Measurements from ENCODE around the gene CSRP1.
"Not testable (repeated sequence)": the region's sequence is repeated elsewhere in the genome, so short reads cannot be mapped to it uniquely, and the experiment has no call there.

Gene CSRP1

DNA sequence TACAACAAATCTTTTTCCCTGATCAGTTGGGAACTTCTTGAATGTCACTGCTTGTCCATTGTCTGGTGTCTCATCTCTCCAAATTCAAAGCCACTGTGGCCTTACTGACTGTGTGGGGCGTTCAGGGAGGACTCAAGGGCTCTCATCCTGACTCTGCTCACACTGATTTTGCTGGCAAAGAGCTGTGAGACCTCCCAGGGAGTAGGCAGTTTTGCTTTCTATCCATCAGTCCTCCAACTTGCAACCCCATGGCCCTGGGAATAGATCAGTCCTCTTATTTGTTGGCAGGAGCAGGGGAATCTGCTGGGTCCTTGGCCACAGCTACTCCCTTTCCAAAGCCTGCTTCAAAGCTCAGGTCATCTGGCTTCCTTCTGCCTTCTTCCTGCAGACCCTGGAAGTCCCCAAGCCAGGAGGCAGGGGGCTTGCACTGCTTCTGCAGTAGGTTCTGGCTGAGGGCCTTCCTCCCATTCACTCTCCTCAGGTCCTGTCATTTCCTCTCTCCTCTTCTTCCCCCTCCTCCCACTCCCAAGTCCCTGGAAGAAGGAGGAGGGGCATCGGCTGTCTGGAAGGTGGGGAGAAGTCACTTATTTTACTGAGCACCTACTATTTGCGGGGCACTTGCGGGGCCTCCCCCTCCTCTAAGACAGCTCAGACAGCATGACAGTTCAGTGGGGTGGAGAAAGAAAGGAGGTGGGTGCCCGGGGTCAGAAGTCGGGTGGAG is 31.1 kb upstream of the CSRP1 start:
- DNase-seq = peak; percentile 73

GRCh38 chr1:201537467-201537866 is 30.5 kb upstream of the CSRP1 start:
- DNase-seq = no peak

DNA sequence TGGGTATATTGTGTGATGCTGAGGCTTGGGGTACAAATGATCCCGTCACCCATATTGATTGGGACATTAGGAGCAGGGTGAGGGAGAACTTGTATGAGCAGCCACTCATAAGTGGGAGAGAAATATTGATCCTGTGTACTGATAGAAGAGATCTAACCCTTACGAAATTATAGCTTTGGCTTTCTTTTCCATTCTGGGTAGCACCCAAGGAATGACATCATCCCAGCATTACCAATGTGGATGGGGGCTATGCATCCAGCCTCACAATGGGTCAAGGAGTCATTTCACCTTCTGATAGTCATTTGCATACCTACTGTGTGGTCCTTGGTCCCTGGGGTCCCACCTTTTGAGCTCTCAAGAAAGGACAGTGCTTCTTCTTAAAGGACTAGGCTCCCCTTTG is 30.1 kb upstream of the CSRP1 start:
- DNase-seq = no peak

DNA sequence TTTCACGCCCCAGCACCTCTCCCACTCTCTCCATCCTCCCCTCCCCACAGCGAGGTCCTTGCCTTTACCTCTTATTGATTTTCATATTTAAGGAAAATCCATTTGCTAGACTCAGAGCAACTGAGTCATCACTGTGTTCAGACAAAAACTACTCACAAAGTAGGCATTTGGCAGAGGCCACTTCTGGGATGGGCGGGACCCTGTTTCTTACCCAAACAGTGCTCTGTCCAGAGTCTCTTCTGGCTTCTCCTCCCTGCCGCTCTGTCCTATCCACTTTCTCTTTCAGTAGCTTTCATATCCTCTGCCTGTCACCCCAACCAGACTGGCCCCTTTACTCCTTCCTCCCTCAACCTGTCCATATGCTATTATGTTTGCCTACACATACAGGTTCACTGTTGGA is 29.6 kb upstream of the CSRP1 start:
- peak; percentile 95 for DNase-seq

DNA sequence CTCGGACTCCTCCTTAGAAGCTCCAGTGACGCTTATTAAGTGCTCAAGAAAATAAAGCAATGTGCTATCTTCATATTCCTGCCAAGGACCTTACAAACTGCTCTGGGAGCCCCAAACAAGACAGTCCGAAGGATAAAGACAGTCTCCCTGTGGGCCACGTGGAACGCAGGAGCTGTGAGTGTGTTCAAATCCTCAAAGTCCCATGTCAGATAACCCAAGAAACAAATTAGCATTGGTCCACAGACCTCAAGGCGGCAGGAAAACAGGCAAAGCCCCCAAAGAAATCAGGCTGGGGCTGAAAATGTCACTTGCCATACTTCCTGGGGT is 29.0 kb upstream of the CSRP1 start:
- DNase-seq = no peak

DNA sequence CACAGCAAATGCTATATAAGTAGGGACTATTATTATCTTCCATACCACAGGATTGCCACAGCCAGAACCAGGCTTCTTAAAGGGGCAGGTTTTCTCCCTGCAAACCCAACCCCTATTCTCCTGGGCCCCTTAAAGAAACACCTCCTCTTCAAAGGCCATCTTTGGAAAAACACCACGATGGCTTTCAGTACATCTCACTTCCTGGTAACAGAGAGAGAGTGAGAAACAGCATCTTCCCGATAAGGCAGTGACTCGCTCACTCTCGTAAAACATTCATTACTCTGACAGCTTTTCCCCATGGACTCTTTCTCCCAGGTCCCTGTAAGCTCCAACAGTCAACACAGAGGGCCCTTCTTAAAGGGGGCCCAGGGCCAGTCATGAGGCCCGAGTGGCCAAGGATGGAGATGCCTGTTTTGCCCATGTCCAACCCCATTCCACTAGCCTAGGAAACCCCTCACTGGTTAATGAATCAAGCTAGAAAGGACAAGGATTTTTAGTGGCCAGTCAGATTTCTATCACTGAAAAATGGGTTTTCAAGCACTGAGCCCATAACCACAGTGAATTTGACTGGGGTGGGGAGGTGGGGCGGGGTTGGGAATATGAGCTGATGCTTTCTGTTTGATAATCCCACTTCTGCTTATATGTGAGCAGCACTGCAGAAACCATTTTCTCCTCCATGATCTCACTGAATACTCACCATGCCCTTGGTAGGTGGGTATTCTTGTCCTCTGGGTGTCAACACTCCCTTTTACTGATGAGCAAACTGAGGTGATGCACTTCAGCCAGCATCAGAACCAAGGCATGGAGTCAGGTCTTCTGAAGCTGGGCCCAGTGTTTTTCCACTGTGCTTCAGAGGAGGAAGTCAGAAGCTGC is 28.4 kb upstream of the CSRP1 start:
- DNase-seq = peak; percentile 88

DNA sequence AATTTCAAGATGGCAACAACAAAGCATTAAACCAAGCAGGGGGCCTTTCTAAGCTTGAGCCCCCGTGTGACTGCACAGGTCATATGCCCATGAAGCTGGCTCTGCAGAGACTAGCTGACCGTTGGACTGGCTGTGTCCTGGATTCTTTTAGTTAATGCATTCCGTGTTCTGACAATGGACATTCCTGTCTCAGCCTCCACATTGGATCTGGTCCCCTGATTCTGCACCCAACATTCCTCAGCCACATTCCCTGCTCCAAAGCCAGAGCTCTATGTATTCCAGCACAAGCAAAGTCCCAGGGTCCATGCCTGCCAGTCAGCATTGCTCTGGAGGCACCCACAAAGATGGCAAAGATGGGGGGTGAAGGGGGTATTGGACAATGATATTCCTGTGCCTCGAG is 26.9 kb upstream of the CSRP1 start:
- DNase-seq = peak; percentile 24

GRCh38 chr1:201531551-201532425 is 24.9 kb upstream of the CSRP1 start:
- peak; percentile 39 for DNase-seq

- peak; percentile 85 for DNase-seq
Observed at GRCh38 chr1:201530741-201531531, 24.0 kb upstream of the CSRP1 start.

DNA sequence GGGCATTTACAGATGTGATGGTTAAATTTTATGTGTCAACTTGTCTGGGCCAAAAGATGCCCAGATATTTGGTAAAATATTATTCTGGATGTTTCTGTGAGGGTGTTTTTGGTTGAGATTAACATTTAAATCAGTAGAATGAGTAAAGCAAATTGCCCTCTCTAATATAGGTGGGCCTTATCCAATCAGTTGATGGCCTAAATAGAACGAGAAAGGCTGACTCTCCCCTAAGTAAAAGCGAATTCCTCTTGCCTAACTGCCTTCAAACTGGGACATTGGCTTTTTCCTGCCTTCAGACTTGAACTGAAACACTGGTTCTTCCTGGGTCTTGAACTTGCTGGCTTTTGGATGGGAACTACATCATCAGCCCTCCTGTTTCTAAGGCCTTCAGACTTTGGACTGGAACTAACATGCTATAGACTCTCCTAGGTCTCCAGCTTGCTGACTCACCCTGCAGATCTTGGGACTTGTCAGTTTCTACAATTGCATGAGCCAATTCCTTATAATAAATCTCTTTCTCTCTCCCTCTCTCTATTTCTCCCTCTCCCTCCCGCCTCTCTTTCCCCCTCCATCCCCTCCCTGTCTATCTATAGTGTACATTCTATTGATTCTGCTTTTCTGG is 21.8 kb upstream of the CSRP1 start:
- DNase-seq = peak; percentile 57

DNA sequence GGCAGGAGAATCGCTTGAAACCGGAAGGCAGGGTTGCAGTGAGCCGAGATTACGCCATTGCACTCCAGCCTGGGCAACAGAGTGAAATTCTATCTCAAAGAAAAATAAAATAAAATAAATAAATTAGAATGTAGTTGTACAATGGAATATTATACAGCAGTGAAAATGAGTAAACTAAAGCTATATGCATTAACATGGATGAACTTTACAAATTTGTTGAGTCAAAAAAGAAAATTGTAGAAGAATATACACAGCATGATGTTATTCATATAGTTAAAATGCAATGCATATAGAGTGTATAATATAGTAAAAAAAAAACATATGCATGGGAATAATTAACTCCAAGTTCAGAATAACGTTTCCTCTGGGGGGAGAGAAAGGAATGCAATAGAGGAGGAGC is 21.0 kb upstream of the CSRP1 start:
- DNase-seq = no peak

DNA sequence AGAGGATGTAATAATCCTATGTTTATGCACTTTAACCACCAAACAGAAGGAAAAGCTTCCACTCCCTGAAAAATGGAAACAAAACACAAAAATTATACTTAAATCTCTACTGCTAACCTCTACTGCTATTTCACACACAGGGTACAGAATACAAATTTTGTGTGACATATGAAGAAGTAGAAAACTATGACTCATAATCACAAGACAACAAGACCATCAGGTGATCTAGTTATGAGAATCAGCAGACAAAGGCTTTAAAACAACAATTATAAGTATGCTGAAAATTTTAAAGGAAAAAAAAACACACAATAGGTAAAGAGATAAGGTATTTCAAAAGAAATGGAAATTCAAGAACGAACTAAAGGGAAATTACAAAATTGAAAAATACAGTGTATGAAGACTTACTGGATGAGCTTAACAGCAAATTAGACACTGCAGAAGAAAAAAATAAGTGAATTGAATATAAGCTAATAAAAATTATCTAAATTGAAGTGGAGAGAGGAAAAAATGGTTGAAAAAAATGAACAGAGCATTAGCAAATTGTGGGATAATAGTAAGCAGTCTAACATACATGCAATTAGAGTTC is 18.4 kb upstream of the CSRP1 start:
- no peak for DNase-seq

DNA sequence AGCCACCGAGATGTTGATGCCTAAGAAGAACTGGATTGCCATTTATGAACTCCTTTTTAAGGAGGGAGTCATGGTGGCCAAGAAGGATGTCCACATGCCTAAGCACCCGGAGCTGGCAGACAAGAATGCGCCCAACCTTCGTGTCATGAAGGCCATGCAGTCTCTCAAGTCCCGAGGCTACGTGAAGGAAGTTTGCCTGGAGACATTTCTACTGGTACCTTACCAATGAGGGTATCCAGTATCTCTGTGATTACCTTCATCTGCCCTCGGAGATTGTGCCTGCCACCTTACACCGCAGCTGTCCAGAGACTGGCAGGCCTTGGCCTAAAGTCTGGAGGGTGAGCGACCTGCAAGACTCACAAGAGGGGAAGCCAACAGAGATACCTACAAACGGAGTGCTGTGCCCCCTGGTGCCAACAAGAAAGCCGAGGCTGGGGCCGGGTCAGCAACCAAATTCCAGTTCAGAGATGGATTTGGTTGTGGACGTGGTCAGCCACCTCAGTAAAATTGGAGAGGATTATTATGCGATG is 13.2 kb upstream of the CSRP1 start:
- DNase-seq = not testable (repeated sequence)

GRCh38 chr1:201518071-201518470 is 11.1 kb upstream of the CSRP1 start:
- no peak for DNase-seq

- no peak for DNase-seq
Observed at GRCh38 chr1:201517631-201518030, 10.7 kb upstream of the CSRP1 start.

DNA sequence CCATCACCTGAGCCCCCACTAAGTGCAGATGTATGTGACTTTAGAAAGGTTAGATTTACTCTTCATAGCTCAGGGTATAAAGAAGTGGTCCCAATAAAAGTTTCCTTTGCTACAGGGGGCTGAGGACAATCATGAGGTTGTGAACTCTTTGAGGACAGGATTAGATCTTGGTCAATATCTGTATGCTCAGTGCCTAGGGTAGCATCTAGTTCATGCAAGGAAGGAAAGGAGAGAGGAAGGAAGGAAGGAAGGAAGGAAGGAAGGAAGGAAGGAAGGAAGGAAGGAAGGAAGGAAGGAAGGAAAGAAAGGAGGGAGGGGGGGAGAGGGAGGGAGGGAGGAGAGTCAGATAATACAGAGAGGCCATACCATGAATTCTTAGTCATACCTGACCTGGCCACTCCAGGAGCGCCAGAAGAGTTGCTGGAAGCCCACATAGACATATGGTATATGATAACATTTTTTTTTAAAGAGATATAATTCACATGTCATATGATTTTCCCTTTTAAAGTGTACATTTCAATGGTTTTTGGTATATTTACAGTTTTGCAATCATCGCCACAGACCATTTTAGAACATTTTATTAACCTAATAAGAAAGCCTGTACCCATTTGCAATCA is 9.7 kb upstream of the CSRP1 start:
- no peak for DNase-seq

DNA sequence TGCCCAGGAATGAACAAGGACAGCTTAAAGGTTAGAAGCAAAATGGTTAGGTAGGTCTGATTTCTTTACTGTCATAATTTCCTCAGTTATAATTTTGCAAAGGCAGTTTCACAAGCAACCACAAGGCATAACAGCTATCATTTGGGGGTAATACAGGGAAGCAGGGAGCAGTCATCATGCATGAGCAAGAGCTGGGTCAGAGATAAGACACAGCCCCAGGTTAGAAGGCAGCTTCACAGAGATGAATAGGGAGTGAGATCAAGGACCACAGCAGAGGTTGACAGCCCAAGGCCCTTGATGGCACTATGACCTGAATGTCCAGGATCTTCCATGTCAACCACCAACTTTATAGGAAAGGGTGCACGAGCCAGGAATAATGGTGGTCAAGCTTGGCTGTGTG is 9.0 kb upstream of the CSRP1 start:
- DNase-seq = no peak

- DNase-seq = no peak
Observed at GRCh38 chr1:201515062-201515750, 8.3 kb upstream of the CSRP1 start.

DNA sequence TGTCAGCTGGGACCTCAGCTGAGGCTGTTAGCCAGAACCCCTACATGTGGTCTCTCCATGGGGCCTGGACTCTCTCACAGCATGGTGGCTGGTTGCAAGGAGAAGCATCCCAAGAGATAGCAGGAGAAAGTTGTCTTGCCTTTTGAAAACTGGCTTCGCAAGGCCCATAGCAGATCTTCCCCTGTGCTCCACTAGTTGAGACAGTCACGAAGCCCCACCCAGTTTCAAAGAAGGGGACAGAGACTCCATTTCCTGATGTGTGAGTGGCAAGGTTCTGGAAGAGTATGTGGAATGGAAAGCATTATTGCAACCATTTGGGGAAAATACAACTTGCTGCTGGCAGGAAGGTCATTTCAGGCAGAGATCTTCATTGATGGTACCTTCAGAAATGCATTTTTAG is 7.5 kb upstream of the CSRP1 start:
- no peak for DNase-seq
